Stimulated activated CD8-positive, alpha-beta memory T cell treated with anti-CD3 and anti-CD28 coated beads, Interleukin-15, amount 100 ng/mL, for 1 hour (primary cell): ENCODE data around the gene HLA-E.
"Not testable (repeated sequence)": the region's sequence is repeated elsewhere in the genome, so short reads cannot be mapped to it uniquely, and the experiment has no call there.

Source experiments
- DNase-seq: peaks from one replicate; pipeline ENCODE4 v3.0.0-alpha.2; 2020; ENCODE audit warnings: low read depth

Gene HLA-E

DNA sequence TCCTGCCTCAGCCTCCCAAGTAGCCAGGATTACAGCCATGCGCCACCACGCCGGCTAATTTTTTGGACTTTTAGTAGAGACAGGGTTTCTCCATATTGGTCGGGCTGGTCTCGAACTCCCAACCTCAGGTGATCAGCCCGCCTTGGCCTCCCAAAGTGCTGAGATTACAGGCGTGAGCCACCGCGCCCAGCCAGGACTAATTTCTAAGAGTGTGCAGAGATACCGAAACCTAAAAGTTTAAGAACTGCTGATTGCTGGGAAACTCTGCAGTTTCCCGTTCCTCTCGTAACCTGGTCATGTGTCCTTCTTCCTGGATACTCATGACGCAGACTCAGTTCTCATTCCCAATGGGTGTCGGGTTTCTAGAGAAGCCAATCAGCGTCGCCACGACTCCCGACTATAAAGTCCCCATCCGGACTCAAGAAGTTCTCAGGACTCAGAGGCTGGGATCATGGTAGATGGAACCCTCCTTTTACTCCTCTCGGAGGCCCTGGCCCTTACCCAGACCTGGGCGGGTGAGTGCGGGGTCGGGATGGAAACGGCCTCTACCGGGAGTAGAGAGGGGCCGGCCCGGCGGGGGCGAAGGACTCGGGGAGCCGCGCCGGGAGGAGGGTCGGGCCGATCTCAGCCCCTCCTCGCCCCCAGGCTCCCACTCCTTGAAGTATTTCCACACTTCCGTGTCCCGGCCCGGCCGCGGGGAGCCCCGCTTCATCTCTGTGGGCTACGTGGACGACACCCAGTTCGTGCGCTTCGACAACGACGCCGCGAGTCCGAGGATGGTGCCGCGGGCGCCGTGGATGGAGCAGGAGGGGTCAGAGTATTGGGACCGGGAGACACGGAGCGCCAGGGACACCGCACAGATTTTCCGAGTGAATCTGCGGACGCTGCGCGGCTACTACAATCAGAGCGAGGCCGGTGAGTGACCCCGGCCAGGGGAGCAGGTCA, at the start of gene HLA-E:
HLA-E (plus strand) TSS at position 429 of the 945 bp plus-strand sequence; CDS start at position 452, 23 bp downstream.
- DNase-seq = peak; percentile 74

DNA sequence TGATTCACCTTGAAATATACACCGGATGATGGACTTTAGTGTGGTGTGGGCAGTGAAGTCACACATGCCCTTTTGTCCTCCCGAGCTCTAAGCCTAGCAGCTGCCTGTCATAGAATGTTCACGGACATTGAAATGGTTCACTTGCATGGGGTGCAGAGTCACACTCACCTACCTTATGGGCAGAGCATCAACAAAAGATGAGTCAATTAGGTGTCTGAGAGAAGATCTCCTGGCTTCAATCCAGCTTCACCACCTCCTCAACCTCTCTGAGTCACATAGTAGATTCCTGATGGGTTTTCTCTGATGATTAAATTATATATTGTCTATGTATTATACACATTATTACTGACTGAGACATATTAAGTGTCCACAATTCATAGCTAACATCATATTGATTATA, 48.1 kb upstream of the HLA-E start:
- no peak for DNase-seq

DNA sequence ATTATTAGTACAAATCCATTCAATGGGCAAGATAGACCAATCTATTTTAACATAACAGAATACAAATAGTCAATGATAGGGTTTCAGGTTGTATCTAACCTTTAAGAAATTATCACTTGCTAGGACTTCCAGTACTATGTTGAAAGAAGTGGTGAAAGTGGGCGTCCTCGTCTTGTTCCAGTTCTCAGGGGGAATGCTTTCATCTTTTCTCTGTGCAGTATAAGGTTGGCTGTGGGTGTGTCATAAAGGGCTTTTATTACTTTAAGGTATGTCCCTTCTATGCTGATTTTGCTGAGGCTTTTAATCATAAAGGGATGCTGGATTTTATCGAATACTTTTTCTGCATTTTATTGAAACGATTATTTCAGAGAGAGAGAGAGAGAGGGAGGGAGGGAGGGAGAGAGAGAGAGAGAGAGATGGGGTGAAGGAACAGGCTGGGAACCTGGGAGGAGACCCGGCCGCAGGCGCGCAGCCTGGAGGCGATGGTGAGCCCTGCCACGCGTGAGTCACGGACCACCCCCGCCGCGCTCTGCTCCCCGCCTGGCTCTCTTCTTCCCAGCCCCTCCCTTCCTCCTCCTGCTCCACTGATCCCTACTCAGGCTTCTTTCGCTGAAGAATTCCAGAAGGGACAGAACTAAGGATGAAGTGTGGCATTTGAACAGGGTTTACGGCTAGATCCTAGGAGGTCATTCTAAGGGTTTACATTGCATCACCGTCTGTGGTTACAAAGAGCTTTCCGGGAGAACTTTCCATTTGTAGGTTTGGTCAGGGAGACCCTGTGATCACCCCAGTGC, 45.5 kb upstream of the HLA-E start:
- DNase-seq = no peak

DNA sequence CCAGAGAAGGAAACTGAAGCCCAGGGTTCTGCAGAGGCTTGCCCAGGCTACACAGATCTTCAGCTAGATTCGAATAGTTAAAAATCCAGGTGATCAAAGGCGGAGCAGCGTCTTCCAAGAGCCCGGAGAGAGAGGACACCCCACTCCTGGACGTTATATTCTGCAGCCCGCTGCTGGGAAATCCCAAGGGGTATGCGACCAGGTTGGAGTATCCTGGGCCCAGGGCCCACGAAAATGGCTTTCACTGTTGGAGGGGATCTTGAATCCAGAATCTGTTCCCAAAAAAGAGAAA, 44.9 kb upstream of the HLA-E start:
- DNase-seq = no peak

DNA sequence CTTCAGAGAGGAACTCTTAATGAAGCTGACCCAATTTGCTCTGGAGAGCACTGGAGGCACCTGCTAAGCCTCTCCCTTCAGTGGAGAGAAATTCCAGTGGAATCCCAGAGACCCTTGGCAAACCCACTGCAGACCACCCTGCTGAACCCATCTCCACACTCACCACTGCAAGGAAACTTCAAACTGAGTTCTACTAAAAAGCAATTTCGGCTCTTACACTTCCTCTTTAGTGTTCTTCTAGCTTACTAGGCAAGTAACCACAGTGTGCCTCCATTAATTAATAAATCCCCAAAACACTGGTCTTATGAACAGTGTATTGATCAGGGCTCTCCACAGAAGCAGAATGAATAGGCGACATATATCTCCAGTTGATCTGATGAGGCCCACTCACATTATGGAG, 43.0 kb upstream of the HLA-E start:
- no peak for DNase-seq

DNA sequence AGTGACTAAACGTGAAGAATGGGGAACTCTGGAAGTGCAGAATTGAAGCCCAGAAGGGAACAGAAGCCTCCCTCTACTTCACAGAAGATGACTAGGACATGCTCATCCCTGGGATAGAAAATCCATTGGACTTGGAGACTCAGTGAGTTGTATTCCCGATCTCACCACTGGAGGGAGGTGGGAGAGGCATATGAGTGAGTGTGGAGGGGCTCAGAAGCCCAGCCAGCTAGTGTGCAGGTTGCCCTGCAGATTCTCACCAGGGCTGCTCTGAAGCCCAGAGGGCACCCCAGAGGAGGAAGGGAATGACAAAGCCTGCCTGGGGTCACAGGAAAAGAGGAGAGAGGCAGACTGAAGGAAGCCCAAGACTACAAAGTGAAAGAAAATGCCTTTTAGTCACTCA, 42.1 kb upstream of the HLA-E start:
- no peak for DNase-seq

DNA sequence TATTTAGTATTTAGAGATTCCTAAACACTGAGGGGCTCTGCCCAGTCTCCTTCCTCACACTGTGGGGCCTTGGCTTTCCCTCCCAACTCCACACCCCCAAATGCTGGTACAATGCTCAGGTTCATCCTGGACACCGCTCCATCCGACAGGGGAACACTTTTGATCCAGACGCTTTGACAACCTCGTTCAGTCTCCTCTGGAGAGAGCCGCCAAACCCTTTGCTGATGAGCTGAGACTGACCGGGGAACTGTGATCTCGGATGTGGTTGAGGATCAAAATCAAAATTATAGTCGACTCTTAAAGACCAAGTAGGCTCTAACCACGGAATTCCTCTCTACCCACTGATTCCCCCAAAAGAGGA, 38.8 kb upstream of the HLA-E start:
- DNase-seq = no peak

DNA sequence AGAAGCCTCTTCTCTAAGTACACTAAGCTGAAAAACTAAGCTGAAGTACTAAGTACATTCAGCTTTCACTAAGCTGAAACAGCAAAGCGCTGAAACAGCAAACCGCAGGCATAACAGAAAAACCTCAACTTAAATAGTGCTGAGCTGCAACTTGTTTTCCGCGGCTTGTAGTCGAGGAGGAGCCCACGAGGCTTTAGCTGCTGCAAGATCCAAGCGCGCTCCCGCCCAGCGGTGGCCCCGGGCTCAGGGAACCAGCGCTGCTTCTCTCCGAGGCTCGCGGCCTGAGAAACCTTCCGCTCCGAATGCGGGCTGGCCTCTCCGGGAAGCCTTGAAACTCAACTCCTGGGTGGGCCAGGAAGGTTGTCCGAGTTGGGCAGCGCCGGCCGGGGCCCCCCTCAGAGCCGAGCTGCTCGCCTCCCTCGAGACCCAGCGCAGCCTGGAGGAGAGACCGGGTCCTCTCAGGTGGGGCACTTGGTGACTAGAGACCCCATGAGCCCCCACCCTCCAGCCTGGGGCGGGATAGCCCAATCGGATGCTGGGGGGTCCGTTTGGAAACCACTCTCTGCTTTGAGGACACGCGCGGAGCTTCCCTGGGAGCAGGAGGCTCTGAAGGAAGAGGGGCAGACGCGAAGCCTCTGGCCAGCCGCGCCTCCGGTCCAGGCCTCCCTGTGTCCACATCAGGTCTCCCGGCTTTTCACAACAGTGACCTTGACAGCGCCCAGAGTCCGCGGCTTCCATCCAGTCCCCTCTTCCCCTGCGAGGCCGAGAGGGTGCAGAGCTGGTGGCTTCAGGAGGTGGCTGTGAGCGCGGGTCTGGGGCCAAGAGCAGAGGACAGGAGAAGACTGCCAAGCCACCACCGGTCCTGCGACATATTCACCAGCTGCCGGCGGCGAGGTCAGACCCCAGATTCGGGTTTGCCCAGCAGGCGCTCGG, 38.1 kb upstream of the HLA-E start:
- DNase-seq = peak; percentile 24

DNA sequence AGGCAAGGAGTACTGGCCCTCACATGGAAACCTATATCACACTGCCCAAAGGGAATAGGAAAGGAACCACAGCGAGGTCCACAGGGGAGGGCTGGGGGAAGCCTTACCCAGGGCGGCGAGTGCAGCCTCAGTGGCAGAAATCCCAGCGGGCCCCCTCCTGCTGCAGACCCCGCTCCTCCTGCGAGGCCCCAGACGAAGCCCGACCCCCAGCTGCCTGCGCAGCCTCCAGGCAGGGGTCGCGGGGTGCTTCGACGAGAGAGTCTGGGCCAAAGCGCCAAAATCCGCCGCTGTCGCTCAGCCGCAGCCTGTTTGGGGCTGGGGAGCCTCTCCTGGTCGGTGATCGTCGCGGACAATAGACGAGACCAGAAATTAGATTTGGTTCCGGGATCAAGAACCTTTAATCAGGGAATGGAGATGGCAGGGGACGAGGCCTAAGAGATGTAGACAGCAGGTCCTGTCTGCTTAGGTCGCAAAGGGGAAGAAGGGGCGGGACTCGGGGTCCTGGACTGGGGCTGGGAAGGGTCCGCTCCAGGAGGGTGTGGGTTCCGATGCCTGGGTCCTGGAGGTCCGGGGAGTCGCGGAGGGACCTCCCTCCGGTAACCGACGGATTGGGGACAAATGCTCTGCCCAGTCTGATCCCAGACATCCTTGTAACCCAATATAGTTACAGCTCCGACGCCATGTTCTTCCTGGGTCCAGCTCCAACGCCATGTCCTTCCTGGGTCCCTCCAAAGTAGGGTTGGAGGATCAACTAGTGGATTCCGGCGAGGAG, 36.4 kb upstream of the HLA-E start:
- DNase-seq = no peak

DNA sequence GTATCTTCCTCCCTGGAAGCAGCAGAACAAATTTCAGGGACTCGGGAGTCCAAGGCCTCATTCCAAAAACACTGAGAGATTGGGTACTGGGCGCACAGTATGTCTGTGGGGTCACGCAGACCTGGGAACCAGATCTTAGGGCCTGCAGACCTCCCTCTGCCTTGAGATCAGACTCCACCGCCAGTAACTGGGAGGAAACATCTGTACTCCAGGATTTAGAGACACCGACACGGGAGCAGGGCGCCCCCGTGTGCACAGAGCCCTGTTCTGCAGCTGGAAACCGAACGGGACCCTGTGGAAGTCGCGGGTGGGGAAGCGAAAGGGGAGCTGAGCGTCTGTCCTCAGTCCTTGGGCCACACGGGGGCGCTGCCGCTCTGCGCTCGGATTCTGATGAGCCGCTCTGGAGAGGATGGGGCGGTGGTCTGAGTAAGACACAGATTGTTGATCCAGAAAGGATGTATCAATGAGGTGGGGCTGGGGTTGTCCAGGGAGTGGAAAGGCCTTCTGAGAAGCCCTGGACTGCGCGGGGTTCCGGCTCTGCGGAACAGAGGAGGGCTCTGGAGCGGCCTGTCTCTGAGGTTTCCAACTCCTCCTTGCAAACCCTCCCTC, 35.7 kb upstream of the HLA-E start:
- DNase-seq = peak; percentile 73

DNA sequence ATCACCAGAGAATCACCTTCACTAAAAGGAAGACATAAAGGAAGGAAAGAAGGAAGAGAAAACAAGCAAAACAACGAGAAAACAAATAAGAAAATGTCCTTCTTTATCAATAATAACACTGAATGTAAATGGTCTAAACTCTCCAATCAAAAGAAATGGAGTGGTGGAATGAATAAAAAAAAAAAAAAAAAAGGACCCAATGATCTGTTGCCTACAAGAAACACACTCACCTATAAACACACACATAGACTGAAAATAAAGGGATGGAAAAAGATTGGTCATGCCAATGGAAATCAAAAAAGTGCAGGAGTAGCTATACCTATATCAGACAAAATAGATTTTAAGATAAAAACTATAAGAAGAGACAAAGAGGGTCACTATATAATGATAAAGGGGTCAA, 30.2 kb upstream of the HLA-E start:
- DNase-seq = no peak

DNA sequence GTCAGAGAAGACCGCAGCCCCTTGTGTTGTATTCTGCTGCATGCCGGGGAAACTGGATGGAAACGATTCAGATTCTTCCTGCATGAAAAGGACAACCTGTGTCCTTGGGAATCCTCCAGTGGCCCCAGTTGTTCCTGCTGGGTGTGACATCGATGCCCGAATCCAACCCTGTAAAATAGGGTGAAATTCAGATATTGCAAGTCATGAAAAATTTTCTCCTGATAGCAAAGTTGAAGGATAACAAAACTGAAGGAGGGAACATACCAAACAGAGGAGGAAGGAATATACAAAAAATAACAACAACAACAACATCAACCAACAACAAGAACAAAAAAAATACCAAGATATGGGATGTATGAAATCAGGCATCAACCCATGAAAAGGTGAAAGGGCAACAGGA, 28.3 kb upstream of the HLA-E start:
- DNase-seq = no peak

DNA sequence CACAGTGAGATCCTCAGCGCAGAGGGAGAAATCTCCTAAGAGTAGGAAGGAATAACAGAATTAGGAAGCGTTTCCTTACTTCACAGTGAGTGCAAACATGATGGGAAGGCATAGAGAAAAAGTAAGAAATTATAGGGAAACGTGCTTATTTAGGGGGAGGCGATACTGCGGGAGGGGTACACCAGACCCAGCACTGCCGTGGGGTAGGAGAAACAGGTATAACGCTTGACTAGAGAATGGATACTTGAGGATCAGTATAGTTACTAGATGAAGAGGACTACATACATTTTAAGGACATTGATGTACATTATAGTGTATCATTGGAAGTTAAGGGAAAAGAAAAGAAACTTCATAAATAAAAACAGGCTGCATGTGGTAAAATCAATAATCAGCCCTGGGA, 26.8 kb upstream of the HLA-E start:
- no peak for DNase-seq

DNA sequence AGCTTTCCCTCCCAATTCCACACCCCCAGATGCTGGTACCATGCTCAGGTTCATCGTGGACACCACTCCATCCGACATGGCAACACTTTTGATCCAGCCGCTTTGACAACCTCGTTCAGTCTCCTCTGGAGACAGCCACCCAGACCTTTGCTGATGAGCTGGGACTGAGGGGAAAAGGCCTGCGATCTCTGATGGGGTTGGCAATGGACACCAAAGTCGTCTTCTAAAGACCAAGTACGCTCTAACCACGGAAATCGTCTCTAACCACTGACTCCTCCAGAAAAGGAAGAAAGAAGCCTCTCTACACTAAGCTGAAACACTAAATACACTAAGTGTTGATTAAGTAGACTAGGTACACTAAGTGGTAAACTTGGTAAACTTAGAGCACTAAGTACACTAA, 26.1 kb upstream of the HLA-E start:
- no peak for DNase-seq

DNA sequence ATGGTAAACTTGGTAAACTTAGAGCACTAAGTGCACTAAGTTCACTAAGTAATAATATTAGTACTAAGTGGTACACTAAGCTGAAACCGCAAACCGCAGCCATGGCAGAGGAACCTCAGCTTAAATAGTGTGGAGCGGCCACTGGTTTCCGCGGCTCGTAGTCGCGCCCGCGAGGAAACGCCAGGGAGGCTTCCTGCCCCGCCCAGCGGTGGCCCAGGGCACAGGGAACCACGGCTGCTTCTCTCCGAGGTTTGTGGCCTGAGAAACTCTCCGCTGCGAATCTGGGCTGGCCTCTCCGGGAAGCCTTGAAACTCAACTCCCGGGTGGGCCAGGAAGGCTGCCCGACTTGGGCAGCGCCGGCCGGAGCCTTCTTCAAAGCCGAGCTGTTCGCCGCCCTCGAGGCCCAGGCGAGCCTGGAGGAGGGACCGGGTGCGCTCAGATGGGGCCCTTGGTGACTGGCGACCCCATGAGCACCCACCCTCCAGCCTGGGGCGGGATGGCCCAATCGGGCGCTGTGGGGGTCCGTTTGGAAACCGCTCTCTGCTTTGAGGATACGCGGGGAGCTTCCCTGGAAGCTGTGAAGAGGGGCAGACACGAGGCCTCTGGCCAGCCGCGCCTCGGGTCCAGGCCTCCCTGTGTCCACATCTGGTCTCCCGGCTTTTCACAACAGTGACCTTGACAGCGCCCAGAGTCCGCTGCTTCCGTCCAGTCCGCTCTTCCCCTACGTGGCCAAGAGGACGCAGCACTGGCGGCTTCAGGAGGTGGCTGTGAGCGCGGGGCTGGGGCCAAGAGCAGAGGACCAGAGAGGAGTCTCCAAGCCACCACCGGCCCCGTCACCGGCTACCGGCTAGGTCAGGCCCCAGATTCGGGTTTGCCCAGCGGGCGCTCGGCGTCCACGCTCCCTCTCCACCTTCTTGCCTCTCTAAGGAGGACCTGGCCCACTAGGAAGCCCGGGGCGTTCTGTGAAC, 25.4 kb upstream of the HLA-E start:
- DNase-seq = peak; percentile 34

DNA sequence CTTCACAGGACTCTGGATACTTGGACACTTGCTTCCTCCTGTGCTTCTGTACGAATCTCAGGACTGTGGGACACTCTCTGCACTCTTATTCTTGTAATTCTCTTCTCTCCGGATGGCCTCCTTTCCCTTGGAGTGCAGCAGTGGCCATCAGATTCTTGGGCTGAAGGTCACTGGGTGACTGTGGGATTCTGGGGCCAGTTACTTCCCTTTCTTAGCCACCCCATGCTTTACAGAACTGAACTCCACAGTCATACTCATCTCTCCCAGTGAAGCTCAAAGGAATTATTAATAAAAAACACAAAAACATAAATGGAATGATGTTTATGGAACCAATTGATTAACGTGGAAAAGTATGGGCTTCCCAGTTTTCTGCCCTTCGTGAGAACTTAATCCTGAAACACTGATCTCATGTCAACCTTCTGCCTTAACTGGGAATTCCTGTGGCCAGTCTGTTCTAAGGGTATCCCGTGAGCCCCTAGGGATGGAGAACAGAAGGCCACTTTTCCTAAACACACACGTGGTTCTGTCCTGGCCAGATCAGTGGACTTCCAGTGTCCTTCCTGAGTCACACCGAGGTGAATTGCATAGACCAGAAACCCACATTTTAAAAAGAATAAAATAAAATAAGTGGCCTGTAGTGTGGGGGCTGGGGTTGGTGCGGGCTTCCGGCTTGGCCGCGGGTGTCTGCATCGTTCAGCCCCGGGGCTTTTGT, 23.6 kb upstream of the HLA-E start:
- no peak for DNase-seq

DNA sequence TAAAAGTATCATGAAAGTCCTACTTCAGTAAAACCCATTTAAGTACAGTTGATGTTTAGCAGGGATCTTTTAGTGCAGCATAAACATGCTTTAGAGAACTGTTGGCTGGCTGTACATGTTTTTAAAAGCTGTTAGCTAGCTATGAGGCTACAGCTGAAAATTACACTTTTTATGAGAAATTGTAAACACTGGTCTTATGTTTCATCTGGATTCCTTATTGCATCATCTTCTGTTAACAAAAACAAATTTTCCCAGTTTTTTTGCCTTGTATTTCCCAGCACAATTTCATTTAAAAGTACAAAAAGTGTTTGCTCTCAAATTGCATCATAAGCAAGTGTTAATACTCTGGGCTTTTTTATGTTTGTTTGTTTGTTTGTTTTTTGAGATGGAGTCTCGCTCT, 18.3 kb upstream of the HLA-E start:
- no peak for DNase-seq

DNA sequence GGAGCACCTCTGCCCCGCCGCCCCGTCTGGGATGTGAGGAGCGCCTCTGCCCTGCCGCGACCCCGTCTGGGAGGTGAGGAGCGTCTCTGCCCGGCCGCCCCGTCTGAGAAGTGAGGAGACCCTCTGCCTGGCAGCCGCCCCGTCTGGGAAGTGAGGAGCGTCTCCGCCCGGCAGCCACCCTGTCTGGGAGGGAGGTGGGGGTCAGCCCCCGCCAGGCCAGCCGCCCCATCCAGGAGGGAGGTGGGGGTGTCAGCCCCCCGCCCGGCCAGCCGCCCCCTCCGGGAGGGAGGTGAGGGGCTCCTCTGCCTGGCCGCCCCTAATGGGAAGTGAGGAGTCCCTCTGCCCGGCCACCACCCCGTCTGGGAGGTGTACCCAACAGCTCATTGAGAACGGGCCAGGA, 14.2 kb upstream of the HLA-E start:
- DNase-seq = not testable (repeated sequence)

DNA sequence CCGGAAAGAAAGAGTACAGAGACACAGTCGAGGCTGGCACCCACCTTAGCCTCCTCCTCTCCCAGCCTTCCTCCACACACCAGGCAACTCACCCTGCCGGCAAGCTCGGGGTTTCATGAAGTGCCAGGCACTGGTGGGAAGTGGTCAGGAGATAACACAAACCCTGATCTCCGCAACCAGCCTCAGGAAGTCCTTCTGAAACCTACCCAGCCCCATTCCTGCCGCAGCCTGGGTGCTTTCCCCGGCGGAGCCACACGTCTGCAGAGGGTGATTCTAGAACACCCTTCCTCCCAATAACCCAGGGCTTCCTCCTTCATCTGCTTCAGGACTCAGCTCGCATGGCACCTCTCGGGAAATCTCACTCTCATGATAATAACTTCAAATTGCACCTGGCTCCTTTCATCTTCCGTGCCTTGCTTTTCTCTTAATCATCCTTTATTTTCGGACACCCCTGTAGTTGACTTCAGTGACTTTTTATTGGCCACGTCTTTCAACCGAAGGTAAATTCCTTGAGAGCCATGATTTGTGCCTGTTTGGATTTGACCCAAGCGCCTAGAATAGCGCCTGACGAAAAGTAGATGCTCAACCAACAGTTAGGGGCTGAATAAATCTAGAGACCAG, 8.7 kb upstream of the HLA-E start:
- DNase-seq = no peak
